Upper lobe of left lung (tissue), 4 donors: ENCODE data around the gene FAT1.

Experiments used
- EP300 ChIP-seq, 4 donors: sonication (generic); formaldehyde crosslinking; IDR thresholded peaks; one replicate each; pipeline ENCODE4 v1.5.1; 2017; ENCODE audit warnings: antibody characterized with exemption in 4 of 4, control low read depth in 2 of 4
- POLR2A ChIP-seq, 4 donors: fragments of 450-650 bp; IDR thresholded peaks; one replicate each; pipeline ENCODE4 v1.5.1; 2016 to 2017; ENCODE audit warnings: antibody characterized with exemption in 4 of 4, mild to moderate bottlenecking in 2 of 4
- POLR2AphosphoS5 ChIP-seq, 2 donors: sonication (generic); formaldehyde crosslinking; IDR thresholded peaks; one replicate each; pipeline ENCODE4 v1.5.1; 2017; ENCODE audit warnings: antibody characterized with exemption in 2 of 2
- TF ChIP-seq, protein P1 (sequence below), 6 experiments: fragments of 450-650 bp in 4 of 6; fragments of 200-600 bp in 2 of 6; sonication (generic) in 2 of 6; IDR thresholded peaks; one replicate each; pipeline ENCODE4 v1.5.1; 2016 to 2019; ENCODE audit warnings: antibody characterized with exemption in 6 of 6

DNA sequence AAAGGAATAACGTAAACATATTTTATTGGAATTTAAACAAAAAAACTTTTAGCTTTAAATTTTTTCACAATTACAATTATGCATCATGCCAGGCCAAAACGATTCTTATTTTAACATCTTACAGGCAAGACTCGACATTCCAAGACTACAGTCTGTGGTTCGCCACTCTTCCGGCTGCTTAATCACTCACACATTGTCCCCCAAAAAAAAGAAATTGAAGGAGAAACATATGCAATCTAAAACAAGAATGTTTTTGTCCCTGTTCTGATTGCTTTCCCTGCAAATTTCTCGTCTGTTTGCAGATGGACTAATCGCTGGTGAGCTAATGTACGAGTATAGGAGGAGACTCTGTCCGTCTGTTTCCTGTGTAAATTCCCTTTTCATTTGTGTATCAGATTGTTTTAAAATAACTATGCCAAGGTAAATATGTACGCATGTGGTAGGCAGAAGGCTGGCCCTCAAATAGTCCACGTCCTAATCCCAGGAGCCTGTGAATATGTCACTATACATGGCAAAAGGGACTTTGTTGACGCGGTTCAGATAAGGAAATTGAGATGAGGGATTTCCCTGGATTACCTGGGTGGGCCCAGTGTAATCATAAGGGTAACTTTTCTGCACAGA, 130.6 kb downstream of the FAT1 start:
- TF ChIP-seq, protein P1, sequence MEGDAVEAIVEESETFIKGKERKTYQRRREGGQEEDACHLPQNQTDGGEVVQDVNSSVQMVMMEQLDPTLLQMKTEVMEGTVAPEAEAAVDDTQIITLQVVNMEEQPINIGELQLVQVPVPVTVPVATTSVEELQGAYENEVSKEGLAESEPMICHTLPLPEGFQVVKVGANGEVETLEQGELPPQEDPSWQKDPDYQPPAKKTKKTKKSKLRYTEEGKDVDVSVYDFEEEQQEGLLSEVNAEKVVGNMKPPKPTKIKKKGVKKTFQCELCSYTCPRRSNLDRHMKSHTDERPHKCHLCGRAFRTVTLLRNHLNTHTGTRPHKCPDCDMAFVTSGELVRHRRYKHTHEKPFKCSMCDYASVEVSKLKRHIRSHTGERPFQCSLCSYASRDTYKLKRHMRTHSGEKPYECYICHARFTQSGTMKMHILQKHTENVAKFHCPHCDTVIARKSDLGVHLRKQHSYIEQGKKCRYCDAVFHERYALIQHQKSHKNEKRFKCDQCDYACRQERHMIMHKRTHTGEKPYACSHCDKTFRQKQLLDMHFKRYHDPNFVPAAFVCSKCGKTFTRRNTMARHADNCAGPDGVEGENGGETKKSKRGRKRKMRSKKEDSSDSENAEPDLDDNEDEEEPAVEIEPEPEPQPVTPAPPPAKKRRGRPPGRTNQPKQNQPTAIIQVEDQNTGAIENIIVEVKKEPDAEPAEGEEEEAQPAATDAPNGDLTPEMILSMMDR (IDR thresholded peaks at IDR 0.05): no peak
- TF ChIP-seq POLR2A (IDR thresholded peaks at IDR 0.05) (no peak), EP300 (IDR thresholded peaks at IDR 0.05) (no peak), POLR2AphosphoS5 (IDR thresholded peaks at IDR 0.05) (no peak)
